Mesenchymal stem cell (in vitro differentiated cells and primary cell): ENCODE results near the gene SPINT2. TPM values are rescaled to one million over a fixed set of nuclear protein-coding genes. Genes with fewer than 3 reads are reported as not detected.

Experiments
- DNase-seq: peaks from one replicate; pipeline ENCODE4 v3.0.0-alpha.2; 2013
- H2AFZ ChIP-seq: one replicate; pipeline ENCODE4 v1.6.1; 2013; ENCODE audit warnings: low read depth, mild to moderate bottlenecking, control low read depth, inconsistent platforms, low read length, moderate library complexity
- H2AK5ac ChIP-seq: 2 replicates; pipeline ENCODE4 v1.6.1; 2013; ENCODE audit warnings: low read length, moderate library complexity, mild to moderate bottlenecking, inconsistent platforms; ENCODE audit not compliant: severe bottlenecking
- H2BK120ac ChIP-seq: one replicate; pipeline ENCODE4 v1.6.1; 2013; ENCODE audit warnings: low read depth, mild to moderate bottlenecking, inconsistent platforms, low read length, moderate library complexity
- H2BK12ac ChIP-seq, 2 experiments: one replicate each; pipeline ENCODE4 v1.6.1; 2013; ENCODE audit warnings: inconsistent platforms in 2 of 2, low read length in 2 of 2, mild to moderate bottlenecking in 2 of 2, moderate library complexity in 2 of 2, control low read depth in 1 of 2
- H2BK15ac ChIP-seq: one replicate; pipeline ENCODE4 v1.6.1; 2013; ENCODE audit warnings: mild to moderate bottlenecking, low read depth, inconsistent platforms; ENCODE audit not compliant: poor library complexity, severe bottlenecking
- H2BK5ac ChIP-seq: 2 replicates; pipeline ENCODE4 v1.6.1; 2013; ENCODE audit warnings: low read depth, mild to moderate bottlenecking, low read length, control low read depth, inconsistent platforms; ENCODE audit not compliant: poor library complexity, severe bottlenecking
- H3K14ac ChIP-seq, 2 experiments: one replicate each; pipeline ENCODE4 v1.6.1; 2013; ENCODE audit warnings: inconsistent platforms in 2 of 2, low read length in 2 of 2, control low read depth in 1 of 2, mild to moderate bottlenecking in 1 of 2, moderate library complexity in 1 of 2
- H3K18ac ChIP-seq, 2 experiments: one replicate each; pipeline ENCODE4 v1.6.1; 2013; ENCODE audit warnings: inconsistent platforms in 2 of 2, low read length in 2 of 2, control low read depth in 1 of 2, low read depth in 1 of 2, mild to moderate bottlenecking in 1 of 2
- H3K23ac ChIP-seq, 2 experiments: one replicate each; pipeline ENCODE4 v1.6.1; 2013; ENCODE audit warnings: inconsistent platforms in 2 of 2, low read length in 2 of 2, mild to moderate bottlenecking in 2 of 2, moderate library complexity in 2 of 2, control low read depth in 1 of 2
- H3K27ac ChIP-seq: 2 replicates; pipeline ENCODE4 v1.5.1; 2013; ENCODE audit warnings: mild to moderate bottlenecking, moderate library complexity, low read length, control low read depth, inconsistent platforms; ENCODE audit not compliant: poor library complexity, severe bottlenecking
- H3K27me3 ChIP-seq, 2 experiments: 2 replicates each; pipeline versions ENCODE4 v1.6.1 to v1.7.0; 2013; ENCODE audit warnings: low read length in 2 of 2, mild to moderate bottlenecking in 2 of 2, moderate library complexity in 2 of 2, control low read depth in 1 of 2, inconsistent platforms in 1 of 2; ENCODE audit not compliant: control insufficient read depth in 1 of 2, insufficient read depth in 1 of 2
- H3K36me3 ChIP-seq, 2 experiments: 2 replicates each; pipeline versions ENCODE4 v1.6.1 to v1.7.0; 2013; ENCODE audit warnings: low read length in 2 of 2, control low read depth in 1 of 2, inconsistent platforms in 1 of 2, low read depth in 1 of 2, mild to moderate bottlenecking in 1 of 2; ENCODE audit not compliant: insufficient read depth in 2 of 2, control insufficient read depth in 1 of 2
- H3K4ac ChIP-seq, 2 experiments: one replicate each; pipeline ENCODE4 v1.6.1; 2013; ENCODE audit warnings: inconsistent platforms in 2 of 2, low read length in 2 of 2, mild to moderate bottlenecking in 2 of 2, moderate library complexity in 2 of 2, control low read depth in 1 of 2, low read depth in 1 of 2
- H3K4me1 ChIP-seq: 2 replicates; pipeline ENCODE4 v1.6.1; 2013; ENCODE audit warnings: low read depth, low read length, control low read depth; ENCODE audit not compliant: control insufficient read depth, insufficient read depth
- H3K4me2 ChIP-seq: 2 replicates; pipeline ENCODE4 v1.6.1; 2013; ENCODE audit warnings: low read length, mild to moderate bottlenecking, inconsistent platforms; ENCODE audit not compliant: poor library complexity, severe bottlenecking
- H3K4me3 ChIP-seq, 2 experiments: 2 replicates each; pipeline versions ENCODE4 v1.5.1 to v1.7.0; 2013; ENCODE audit warnings: low read length in 2 of 2, mild to moderate bottlenecking in 2 of 2, control low read depth in 1 of 2, low read depth in 1 of 2; ENCODE audit not compliant: insufficient read depth in 1 of 2
- H3K79me1 ChIP-seq: replicated peaks from 2 replicates; pipeline ENCODE4 v1.6.1; 2013; ENCODE audit warnings: mild to moderate bottlenecking, control low read depth, low read length, inconsistent platforms; ENCODE audit not compliant: poor library complexity, severe bottlenecking
- H3K9ac ChIP-seq: 2 replicates; pipeline ENCODE4 v1.7.0; 2013; ENCODE audit warnings: mild to moderate bottlenecking, low read length, moderate library complexity
- H3K9me3 ChIP-seq: 2 replicates; pipeline ENCODE4 v1.7.0; 2013; ENCODE audit warnings: mild to moderate bottlenecking, low read length; ENCODE audit not compliant: control insufficient read depth
- H4K8ac ChIP-seq: one replicate; pipeline ENCODE4 v1.6.1; 2013; ENCODE audit warnings: inconsistent platforms, mild to moderate bottlenecking, low read length, moderate library complexity
- H4K91ac ChIP-seq: one replicate; pipeline ENCODE4 v1.6.1; 2013; ENCODE audit warnings: mild to moderate bottlenecking, low read length, inconsistent platforms
- WGBS: methylation state at CpG from one replicate; pipeline ENCODE4 v1.1.7; 2013; ENCODE audit warnings: mixed read lengths; 5-methylcytosine and 5-hydroxymethylcytosine counted together
- small RNA-seq: library from polyadenylated mRNA; stranded (forward); fragments of <200 nt; extraction: miRNeasy Mini kit (QIAGEN cat#:217004); gene quantifications from one replicate; pipeline ENCODE3, GENCODE V24; 2013; ENCODE audit warnings: low read depth

SPINT2 gene

GRCh38 chr19:38340927-38341326, 76.6 kb downstream of the SPINT2 start:
- H3K27ac ChIP-seq: no peak overlapping the region
- DNase-seq: no peak
- WGBS: 77% methylated on average over 2 of the region's 2 CpGs

More at GRCh38 chr19:38340927-38341326, 76.6 kb downstream of the SPINT2 start:
- Histone ChIP-seq H2BK120ac (no peak overlapping the region), H3K9ac (no peak overlapping the region), H4K8ac (no peak overlapping the region), H3K36me3 (no peaks in the 10 kb centered on the region), H3K79me1 (no peaks in the 10 kb centered on the region), H4K91ac (no peak overlapping the region), H3K23ac (no peak overlapping the region), H3K14ac (no peak overlapping the region), H3K27me3 (no peaks in the 10 kb centered on the region), H2BK12ac (no peak overlapping the region), H3K4me2 (no peak overlapping the region), H3K4ac (no peak overlapping the region), H3K4me1 (peaks cover 4% of the 10 kb centered on the region), H2AFZ (no peak overlapping the region), H2BK5ac (no peak overlapping the region), H2BK15ac (no peak overlapping the region), H3K18ac (no peak overlapping the region), H3K4me3 (no peak overlapping the region), H3K9me3 (no peaks in the 10 kb centered on the region), H2AK5ac (no peak overlapping the region)

Small RNAs within 50 kb of the gene (small RNA-seq; reads per million reads assigned to genes)
- gene RF00019: not detected
